NCI-H2029 (cell line): ENCODE results near the gene CRB2.

Source experiments
- DNase-seq: peaks from one replicate; lab custom pipeline; 2025; lab: John Stamatoyannopoulos, UW

Gene CRB2

GRCh38 chr9:123355761-123356431 lies at the start of gene CRB2:
Gene CRB2 (plus strand): TSS chr9:123356197. CDS start chr9:123356261, 64 bp downstream.
- no peak for DNase-seq

GRCh38 chr9:123309611-123310010 lies 46.4 kb upstream of the CRB2 start:
- DNase-seq: no peak

GRCh38 chr9:123310551-123311249 lies 45.3 kb upstream of the CRB2 start:
- DNase-seq: no peak

GRCh38 chr9:123311250-123311752 lies 44.7 kb upstream of the CRB2 start:
- DNase-seq: no peak

- DNase-seq: no peak
These were observed 43.6 kb upstream of the CRB2 start for GRCh38 chr9:123312306-123312877.

- no peak for DNase-seq
These were observed 41.4 kb upstream of the CRB2 start for GRCh38 chr9:123314617-123315016.

GRCh38 chr9:123315635-123316034 lies 40.4 kb upstream of the CRB2 start:
- DNase-seq: no peak

GRCh38 chr9:123316053-123316718 lies 39.8 kb upstream of the CRB2 start:
- DNase-seq: no peak

GRCh38 chr9:123318202-123318601 lies 37.8 kb upstream of the CRB2 start:
- DNase-seq: no peak

GRCh38 chr9:123318961-123319421 lies 37.0 kb upstream of the CRB2 start:
- DNase-seq: no peak

- peak; percentile 5 for DNase-seq
These were observed 36.3 kb upstream of the CRB2 start for GRCh38 chr9:123319541-123320339.

GRCh38 chr9:123320814-123321213 lies 35.2 kb upstream of the CRB2 start:
- no peak for DNase-seq

- no peak for DNase-seq
These were observed 34.3 kb upstream of the CRB2 start for GRCh38 chr9:123321616-123322272.

GRCh38 chr9:123322273-123323195 lies 33.5 kb upstream of the CRB2 start:
- peak; percentile 11 for DNase-seq

- DNase-seq: peak; percentile 12
These were observed 32.6 kb upstream of the CRB2 start for GRCh38 chr9:123323196-123324013.

- DNase-seq: no peak
These were observed 31.2 kb upstream of the CRB2 start for GRCh38 chr9:123324767-123325183.

- no peak for DNase-seq
These were observed 29.8 kb upstream of the CRB2 start for GRCh38 chr9:123326187-123326586.

GRCh38 chr9:123326662-123327093 lies 29.3 kb upstream of the CRB2 start:
- DNase-seq: peak; percentile 69

GRCh38 chr9:123327697-123328100 lies 28.3 kb upstream of the CRB2 start:
- DNase-seq: peak; percentile 49
